SK-N-SH (cell line): ENCODE data around the gene PHF8. TPM values are rescaled to one million over a fixed set of nuclear protein-coding genes. Genes with fewer than 3 reads are reported as not detected.

Source experiments
- CTCF ChIA-PET: fragments of 300-600, 350-600 bp; formaldehyde crosslinking; extraction: SDS; loops from one replicate; lab custom pipeline; 2021; lab: Yijun Ruan, JAX
- POLR2A ChIA-PET: fragments of 350-600 bp; sonication (Branson Sonifier 250); formaldehyde crosslinking; extraction: SDS; loops from one replicate; lab custom pipeline; 2020; ENCODE audit warnings: antibody characterized with exemption, inconsistent platforms; lab: Yijun Ruan, JAX
- DNase-seq: peaks from one replicate; pipeline ENCODE4 v3.0.0; 2012
- H2AFZ ChIP-seq: fragments of 200-600 bp; sonication (generic); 2 replicates; pipeline ENCODE4 v1.8.1; 2016; ENCODE audit warnings: antibody characterized with exemption, mild to moderate bottlenecking, low read depth
- H3F3A ChIP-seq: fragments of 200-600 bp; sonication (generic); replicated peaks from 2 replicates; pipeline ENCODE3; 2016; ENCODE audit warnings: antibody characterized with exemption, mild to moderate bottlenecking; ENCODE audit not compliant: insufficient read depth
- H3K27ac ChIP-seq, 2 experiments: fragments of 200-500 bp in 1 of 2; fragments of 200-600 bp in 1 of 2; sonication (Bioruptor generic) in 1 of 2; sonication (generic), shearing (Covaris generic) in 1 of 2; 2 replicates each; pipeline versions ENCODE4 v1.5.1 to v1.6.1; 2014 to 2016; ENCODE audit warnings: low read depth in 2 of 2, inconsistent platforms in 1 of 2, low read length in 1 of 2, mild to moderate bottlenecking in 1 of 2, mixed read lengths in 1 of 2
- H3K27me3 ChIP-seq: fragments of 200-600 bp; sonication (generic), shearing (Covaris generic); 2 replicates; pipeline ENCODE4 v1.6.1; 2016; ENCODE audit warnings: mixed run types; ENCODE audit not compliant: insufficient read depth
- H3K36me3 ChIP-seq, 2 experiments: fragments of 200-500 bp in 1 of 2; fragments of 200-600 bp in 1 of 2; sonication (Bioruptor generic) in 1 of 2; sonication (generic) in 1 of 2; replicated peaks in 1 of 2; 2 replicates each; pipeline versions ENCODE3 to v1.5.1; 2014 to 2016; ENCODE audit warnings: low read length in 1 of 2, mild to moderate bottlenecking in 1 of 2; ENCODE audit not compliant: insufficient read depth in 2 of 2, control insufficient read depth in 1 of 2
- H3K4me1 ChIP-seq, 2 experiments: fragments of 200-500 bp in 1 of 2; fragments of 200-600 bp in 1 of 2; sonication (Bioruptor generic) in 1 of 2; sonication (generic), shearing (Covaris generic) in 1 of 2; 2 replicates each; pipeline versions ENCODE4 v1.5.1 to v1.6.1; 2014 to 2016; ENCODE audit warnings: low read depth in 1 of 2, low read length in 1 of 2, mixed run types in 1 of 2; ENCODE audit not compliant: insufficient read depth in 2 of 2, control insufficient read depth in 1 of 2
- H3K4me2 ChIP-seq: fragments of 200-600 bp; sonication (generic), shearing (Covaris generic); 2 replicates; pipeline ENCODE4 v1.6.1; 2017; ENCODE audit warnings: mixed run types
- H3K4me3 ChIP-seq, 2 experiments: fragments of 200-500 bp in 1 of 2; fragments of 200-600 bp in 1 of 2; sonication (Bioruptor generic) in 1 of 2; sonication (generic), shearing (Covaris generic) in 1 of 2; 2 replicates each; pipeline versions ENCODE4 v1.5.1 to v1.8.1; 2014 to 2016; ENCODE audit warnings: low read depth in 2 of 2, inconsistent platforms in 1 of 2, low read length in 1 of 2, mild to moderate bottlenecking in 1 of 2, mixed read lengths in 1 of 2, moderate library complexity in 1 of 2
- H3K79me2 ChIP-seq: fragments of 200-600 bp; sonication (generic); 2 replicates; pipeline ENCODE4 v1.8.1; 2017; ENCODE audit warnings: mild to moderate bottlenecking; ENCODE audit not compliant: insufficient read depth
- H3K9ac ChIP-seq: fragments of 200-600 bp; sonication (generic); 2 replicates; pipeline ENCODE4 v1.6.1; 2017; ENCODE audit warnings: mixed run types
- H3K9me2 ChIP-seq: fragments of 200-600 bp; sonication (generic); 2 replicates; pipeline ENCODE4 v1.6.1; 2017; ENCODE audit warnings: mixed run types
- H3K9me3 ChIP-seq: fragments of 200-600 bp; sonication (generic); 2 replicates; pipeline ENCODE4 v1.6.1; 2017; ENCODE audit warnings: mixed run types, mild to moderate bottlenecking, moderate library complexity
- H4K20me1 ChIP-seq: fragments of 200-600 bp; sonication (generic); 2 replicates; pipeline ENCODE4 v1.6.1; 2017; ENCODE audit warnings: mild to moderate bottlenecking, mixed run types; ENCODE audit not compliant: insufficient read depth
- CHD2 ChIP-seq: fragments of 150-350 bp; IDR thresholded peaks from 2 replicates; pipeline ENCODE4 v1.6.1; 2018; ENCODE audit warnings: low read length; ENCODE audit not compliant: partially characterized antibody
- ELF1 ChIP-seq: IDR thresholded peaks from 2 replicates; pipeline ENCODE4 v1.4.0; 2012
- GABPA ChIP-seq: IDR thresholded peaks from 2 replicates; pipeline ENCODE4 v1.4.0; 2012; ENCODE audit warnings: low read depth, mild to moderate bottlenecking
- MXI1 ChIP-seq: IDR thresholded peaks from 2 replicates; pipeline ENCODE4 v1.6.1; 2012; ENCODE audit warnings: mild to moderate bottlenecking, low read depth, low read length, improper control_type of control experiment
- NRF1 ChIP-seq: IDR thresholded peaks from 2 replicates; pipeline ENCODE4 v1.6.1; 2012; ENCODE audit warnings: low read depth, mild to moderate bottlenecking, low read length
- PBX3 ChIP-seq: IDR thresholded peaks from 2 replicates; pipeline ENCODE4; 2012
- POLR2AphosphoS5 ChIP-seq: IDR thresholded peaks from 2 replicates; pipeline ENCODE4 v1.6.1; 2012; ENCODE audit warnings: low read depth, low read length
- SIN3A ChIP-seq: IDR thresholded peaks from 2 replicates; pipeline ENCODE4 v1.6.1; 2012; ENCODE audit warnings: low read depth, mild to moderate bottlenecking, low read length, moderate library complexity, borderline replicate concordance
- TCF12 ChIP-seq: IDR thresholded peaks from 2 replicates; pipeline ENCODE4 v1.4.0; 2012
- TEAD4 ChIP-seq: IDR thresholded peaks from 2 replicates; pipeline ENCODE4 v1.4.0; 2012; ENCODE audit warnings: mild to moderate bottlenecking, borderline replicate concordance; ENCODE audit not compliant: insufficient read depth
- YY1 ChIP-seq: IDR thresholded peaks from 2 replicates; pipeline ENCODE4 v1.4.0; 2012; ENCODE audit warnings: low read depth, mild to moderate bottlenecking
- WGBS: methylation state at CpG from one replicate; pipeline ENCODE4 v1.1.6; 2017; ENCODE audit warnings: low lambda C conversion rate; 5-methylcytosine and 5-hydroxymethylcytosine counted together
- polyA plus RNA-seq, 3 experiments: library from polyadenylated mRNA; depleted of rRNA; stranded (reverse); fragments of >200 nt; gene quantifications; 2 replicates each; pipeline ENCODE4 v1.2.3, GENCODE V29; 2012
- TF ChIP-seq, protein P1 (sequence below): IDR thresholded peaks from 2 replicates; pipeline ENCODE4 v1.4.0; 2012; ENCODE audit warnings: low read depth
- TF ChIP-seq, protein P2 (sequence below): IDR thresholded peaks from 2 replicates; pipeline ENCODE4 v1.4.0; 2012; ENCODE audit warnings: low read depth, borderline replicate concordance
- TF ChIP-seq, protein P3 (sequence below): fragments of 200-600 bp; sonication (generic); IDR thresholded peaks from 2 replicates; pipeline ENCODE4 v1.6.1; 2017; ENCODE audit warnings: antibody characterized with exemption, mild to moderate bottlenecking, moderate library complexity

PHF8 gene
- polyA plus RNA-seq (2012; rRNA removed) = 7.8 and 11.4 TPM in 2 replicates
- polyA plus RNA-seq (2012; cell fraction: cytosol; rRNA removed) = 6.0 and 6.7 TPM in 2 replicates
- polyA plus RNA-seq (2012; cell fraction: nucleus; rRNA removed) = 30.9 and 36.5 TPM in 2 replicates

GRCh38 chrX:54044126-54044876 lies at the start of gene PHF8:
Gene PHF8, minus strand, starts transcription at chrX:54044473. Its CDS starts 1,745 bp downstream, at chrX:54042728.
- peaks cover 6% of the 10 kb centered on the region; the same call in 1 of the 2 replicates for H3K27me3 ChIP-seq
- no peaks in the 10 kb centered on the region for H3K9me2 ChIP-seq
- peaks cover 10% of the 10 kb centered on the region for H3F3A ChIP-seq
- peak within 1 kb of the TSS; percentile 86 for H2AFZ ChIP-seq
- H3K79me2 ChIP-seq = peaks cover 13% of the 10 kb centered on the region; the same call in 1 of the 2 replicates
- H3K9me3 ChIP-seq = no peaks in the 10 kb centered on the region
- TF ChIP-seq NRF1 (no peak), POLR2AphosphoS5 (peak; percentile 41; the same call in 1 of the 2 replicates), TCF12 (no peak), TEAD4 (peak; percentile 71), GABPA (peak; percentile 27; the same call in 1 of the 2 replicates), PBX3 (peak; percentile 45; the same call in 1 of the 2 replicates), ELF1 (peak; percentile 89), SIN3A (no peak), CHD2 (peak; percentile 96), MXI1 (0 out of 2 replicates have a peak, but pooled peaks have one; percentile 10), YY1 (peak; percentile 95)
- TF ChIP-seq, protein P1, sequence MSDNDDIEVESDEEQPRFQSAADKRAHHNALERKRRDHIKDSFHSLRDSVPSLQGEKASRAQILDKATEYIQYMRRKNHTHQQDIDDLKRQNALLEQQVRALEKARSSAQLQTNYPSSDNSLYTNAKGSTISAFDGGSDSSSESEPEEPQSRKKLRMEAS = peak; percentile 20; the same call in 1 of the 2 replicates
- TF ChIP-seq, protein P2, sequence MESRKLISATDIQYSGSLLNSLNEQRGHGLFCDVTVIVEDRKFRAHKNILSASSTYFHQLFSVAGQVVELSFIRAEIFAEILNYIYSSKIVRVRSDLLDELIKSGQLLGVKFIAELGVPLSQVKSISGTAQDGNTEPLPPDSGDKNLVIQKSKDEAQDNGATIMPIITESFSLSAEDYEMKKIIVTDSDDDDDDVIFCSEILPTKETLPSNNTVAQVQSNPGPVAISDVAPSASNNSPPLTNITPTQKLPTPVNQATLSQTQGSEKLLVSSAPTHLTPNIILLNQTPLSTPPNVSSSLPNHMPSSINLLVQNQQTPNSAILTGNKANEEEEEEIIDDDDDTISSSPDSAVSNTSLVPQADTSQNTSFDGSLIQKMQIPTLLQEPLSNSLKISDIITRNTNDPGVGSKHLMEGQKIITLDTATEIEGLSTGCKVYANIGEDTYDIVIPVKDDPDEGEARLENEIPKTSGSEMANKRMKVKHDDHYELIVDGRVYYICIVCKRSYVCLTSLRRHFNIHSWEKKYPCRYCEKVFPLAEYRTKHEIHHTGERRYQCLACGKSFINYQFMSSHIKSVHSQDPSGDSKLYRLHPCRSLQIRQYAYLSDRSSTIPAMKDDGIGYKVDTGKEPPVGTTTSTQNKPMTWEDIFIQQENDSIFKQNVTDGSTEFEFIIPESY = peak; percentile 81
- TF ChIP-seq, protein P3, sequence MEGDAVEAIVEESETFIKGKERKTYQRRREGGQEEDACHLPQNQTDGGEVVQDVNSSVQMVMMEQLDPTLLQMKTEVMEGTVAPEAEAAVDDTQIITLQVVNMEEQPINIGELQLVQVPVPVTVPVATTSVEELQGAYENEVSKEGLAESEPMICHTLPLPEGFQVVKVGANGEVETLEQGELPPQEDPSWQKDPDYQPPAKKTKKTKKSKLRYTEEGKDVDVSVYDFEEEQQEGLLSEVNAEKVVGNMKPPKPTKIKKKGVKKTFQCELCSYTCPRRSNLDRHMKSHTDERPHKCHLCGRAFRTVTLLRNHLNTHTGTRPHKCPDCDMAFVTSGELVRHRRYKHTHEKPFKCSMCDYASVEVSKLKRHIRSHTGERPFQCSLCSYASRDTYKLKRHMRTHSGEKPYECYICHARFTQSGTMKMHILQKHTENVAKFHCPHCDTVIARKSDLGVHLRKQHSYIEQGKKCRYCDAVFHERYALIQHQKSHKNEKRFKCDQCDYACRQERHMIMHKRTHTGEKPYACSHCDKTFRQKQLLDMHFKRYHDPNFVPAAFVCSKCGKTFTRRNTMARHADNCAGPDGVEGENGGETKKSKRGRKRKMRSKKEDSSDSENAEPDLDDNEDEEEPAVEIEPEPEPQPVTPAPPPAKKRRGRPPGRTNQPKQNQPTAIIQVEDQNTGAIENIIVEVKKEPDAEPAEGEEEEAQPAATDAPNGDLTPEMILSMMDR = no peak
- CTCF ChIA-PET = interaction anchor here (0.7 to 1.7 kb wide), 4 partner anchors 11 to 396 kb away, joined by 3 to 7 read pairs (median 3); partner anchors contain the start of gene TSR2
- H3K4me2 ChIP-seq = peak within 1 kb of the TSS; percentile 88
- POLR2A ChIA-PET = interaction anchor here (1.0 to 2.3 kb wide), 4 partner anchors 139 to 396 kb away, joined by 3 to 10 read pairs (median 5); partner anchors contain the start of genes FAM120C, TSR2 and WNK3
- peak; percentile 84 for DNase-seq
- H3K27ac ChIP-seq = peak within 1 kb of the TSS; percentile 91
- WGBS = 25% methylated on average over 45 of the region's 66 CpGs
- H4K20me1 ChIP-seq = no peaks in the 10 kb centered on the region
- H3K9ac ChIP-seq = peak within 1 kb of the TSS; percentile 89
- peaks cover 4 to 7% of the 10 kb centered on the region in 2 experiments for H3K36me3 ChIP-seq
- peak within 1 kb of the TSS; percentile 66 to 73 for H3K4me3 ChIP-seq
- H3K4me1 ChIP-seq = peaks cover 0 to 8% of the 10 kb centered on the region in 2 experiments; a peak in 1 of 4 replicates
